ENCODE results near the gene TREML1. TPM values are rescaled to one million over a fixed set of nuclear protein-coding genes. Genes with fewer than 3 reads are reported as not detected.
A peak's percentile ranks its signal among the peaks of the same experiment; 100 is the strongest.

TREML1 gene
- total RNA-seq, 1 donor from 2014 or later = not detected

GRCh38 chr6:41182069-41183034 is 28.2 kb upstream of the TREML1 start:
- peak; percentile 71 for ATAC-seq (ENCODE audit: poor library complexity)
- intact Hi-C loops (cut with DNase I) = no loop called here
- no peak for DNase-seq

- ATAC-seq (ENCODE audit: poor library complexity) (no peak), DNase-seq (no peak)
- intact Hi-C loops (cut with DNase I) = no loop called here
These were observed 27.4 kb upstream of the TREML1 start for GRCh38 chr6:41181566-41181965.

DNA sequence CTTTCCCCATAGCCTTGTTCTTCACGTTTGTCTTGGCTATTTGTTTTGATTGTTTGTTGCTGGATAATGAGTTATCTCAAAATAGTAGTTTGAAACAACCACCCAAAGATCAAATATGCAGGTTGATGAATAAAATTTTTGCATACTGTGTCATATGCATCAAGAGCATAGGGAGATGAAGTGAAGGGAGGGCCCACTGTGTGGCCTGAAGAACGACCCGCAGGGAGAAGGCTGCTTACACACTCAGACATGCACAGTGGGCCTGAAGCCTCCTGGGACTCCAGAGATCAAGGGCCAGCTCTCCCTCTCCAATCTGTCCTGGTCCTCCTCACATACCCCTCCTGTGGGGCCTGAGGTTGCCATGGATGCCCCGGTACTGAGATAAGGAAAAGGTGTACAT is 25.0 kb upstream of the TREML1 start:
- no peak for DNase-seq
- intact Hi-C loops (cut with DNase I) = no loop called here
- no peak for ATAC-seq (ENCODE audit: poor library complexity)

GRCh38 chr6:41177695-41178094 is 23.5 kb upstream of the TREML1 start:
- ATAC-seq (ENCODE audit: poor library complexity) = no peak
- intact Hi-C loops (cut with DNase I) = no loop called here
- no peak for DNase-seq

- ATAC-seq (ENCODE audit: poor library complexity) (no peak), DNase-seq (no peak)
- intact Hi-C loops (cut with DNase I) = no loop called here
These were observed 23.1 kb upstream of the TREML1 start for GRCh38 chr6:41177287-41177686.

DNA sequence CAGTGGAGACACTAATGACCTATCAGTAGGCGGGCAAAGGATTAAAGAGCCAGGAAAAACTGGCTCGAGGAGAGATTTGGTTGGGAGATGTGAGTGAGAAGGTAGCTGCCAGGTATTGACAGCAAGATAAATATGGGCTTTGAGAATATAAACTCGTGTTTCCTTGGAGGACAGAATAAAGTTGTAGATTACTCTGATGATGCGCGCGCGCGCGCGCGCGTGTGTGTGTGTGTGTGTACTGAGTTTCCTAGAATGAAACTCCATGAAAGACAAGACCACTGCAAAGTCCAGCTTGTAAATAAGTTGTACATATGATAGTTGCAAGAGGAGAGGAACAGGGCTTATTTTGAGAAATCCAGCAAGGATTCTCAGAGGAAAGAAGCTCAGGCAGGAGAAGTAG is 22.0 kb upstream of the TREML1 start:
- DNase-seq = no peak
- ATAC-seq (ENCODE audit: poor library complexity) = no peak
- intact Hi-C loops (cut with DNase I) = no loop called here

DNA sequence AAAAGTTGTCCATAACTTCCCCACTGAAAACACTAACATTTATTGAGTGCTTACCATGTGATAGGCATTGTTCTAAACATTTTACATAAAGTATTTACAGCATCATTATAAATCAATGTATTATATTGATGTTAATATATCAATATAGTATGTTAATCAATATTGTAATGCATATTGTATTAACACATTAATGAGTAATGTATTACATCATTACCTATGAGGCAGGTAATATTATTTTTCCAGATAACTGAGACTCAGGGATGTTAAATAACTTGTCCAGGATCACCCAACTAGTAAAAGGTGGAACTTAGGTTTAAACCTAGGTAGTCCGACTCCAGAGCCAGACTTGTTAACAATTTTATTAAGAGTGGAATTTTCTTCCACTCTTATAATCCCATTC is 20.9 kb upstream of the TREML1 start:
- DNase-seq (no peak), ATAC-seq (ENCODE audit: poor library complexity) (no peak)
- intact Hi-C loops (cut with DNase I) = no loop called here

DNA sequence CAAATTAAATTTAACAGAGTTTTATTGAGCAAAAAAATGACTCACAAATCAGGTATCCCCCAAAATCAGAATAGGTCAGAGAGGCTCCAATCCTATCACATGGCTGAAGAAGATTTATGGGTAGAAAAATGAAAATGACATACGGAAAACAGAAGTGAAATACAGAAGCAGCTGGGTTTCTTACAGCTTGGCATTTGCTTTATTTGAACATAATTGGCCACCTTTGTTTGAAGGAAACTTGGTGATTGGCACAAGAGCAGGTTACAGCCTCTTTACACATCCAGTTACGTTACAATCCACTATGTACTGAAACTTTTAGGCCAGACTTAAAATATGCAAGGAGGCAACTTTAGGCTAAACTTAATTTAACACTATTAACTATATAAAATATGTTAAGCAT is 20.5 kb upstream of the TREML1 start:
- no peak for DNase-seq
- intact Hi-C loops (cut with DNase I) = no loop called here
- no peak for ATAC-seq (ENCODE audit: poor library complexity)

DNA sequence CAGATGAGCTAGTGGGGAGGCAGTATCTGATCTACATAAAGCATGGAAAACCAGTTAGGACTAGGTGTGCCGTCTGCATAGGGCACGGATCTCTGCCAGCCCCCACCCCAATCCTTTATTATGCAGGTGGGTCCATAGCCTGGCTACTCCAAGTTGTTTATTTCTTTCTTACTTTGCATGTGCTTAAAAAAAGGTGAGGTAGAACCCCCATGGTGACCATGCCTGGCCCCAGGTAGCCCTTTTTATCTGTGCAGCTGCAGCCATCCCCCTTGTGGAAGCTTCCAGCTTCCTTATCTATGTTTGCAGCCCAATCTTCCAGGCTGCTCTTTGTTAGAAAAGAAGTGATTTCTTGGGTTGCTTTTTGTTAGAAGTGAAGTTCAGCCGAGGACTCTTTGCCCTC is 17.8 kb upstream of the TREML1 start:
- ATAC-seq (ENCODE audit: poor library complexity) = no peak

DNA sequence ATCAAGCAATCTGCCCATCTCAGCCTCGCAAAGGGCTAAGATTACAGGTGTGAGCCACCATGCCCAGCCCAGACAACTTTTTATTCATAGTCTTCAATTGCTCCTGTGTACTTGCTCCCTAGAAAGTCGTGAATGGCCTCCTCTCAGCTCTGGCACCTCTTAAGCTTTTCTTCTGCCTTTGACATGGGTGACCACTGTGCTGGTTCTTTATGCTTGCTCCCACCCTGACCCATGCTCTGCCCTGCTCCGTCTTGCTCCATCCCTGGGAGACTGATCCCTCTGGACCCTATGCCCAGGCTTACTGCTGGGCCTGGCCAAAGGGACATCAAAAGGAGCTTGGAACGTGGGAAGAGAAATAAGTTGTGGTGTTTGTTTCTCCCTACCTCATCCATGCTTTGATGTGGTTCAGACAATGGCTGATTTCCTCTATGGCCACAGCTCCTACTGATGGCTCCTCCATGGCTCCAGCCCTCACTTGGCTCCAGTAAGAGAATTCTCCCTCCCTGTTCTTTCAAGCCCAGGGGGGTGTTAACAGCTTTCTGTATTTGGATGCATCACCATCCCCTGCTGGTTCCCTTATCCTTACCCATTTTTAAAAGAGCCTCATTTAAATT is 16.5 kb upstream of the TREML1 start:
- DNase-seq (no peak), ATAC-seq (ENCODE audit: poor library complexity) (no peak)
- intact Hi-C loops (cut with DNase I) = no loop called here

More for the DNA sequence above, 17.8 kb upstream of the TREML1 start:
- DNase-seq = no peak
- intact Hi-C loops (cut with DNase I) = no loop called here

- no peak for ATAC-seq (ENCODE audit: poor library complexity)
- intact Hi-C loops (cut with DNase I) = no loop called here
These were observed 13.2 kb upstream of the TREML1 start for GRCh38 chr6:41167173-41167963.

DNA sequence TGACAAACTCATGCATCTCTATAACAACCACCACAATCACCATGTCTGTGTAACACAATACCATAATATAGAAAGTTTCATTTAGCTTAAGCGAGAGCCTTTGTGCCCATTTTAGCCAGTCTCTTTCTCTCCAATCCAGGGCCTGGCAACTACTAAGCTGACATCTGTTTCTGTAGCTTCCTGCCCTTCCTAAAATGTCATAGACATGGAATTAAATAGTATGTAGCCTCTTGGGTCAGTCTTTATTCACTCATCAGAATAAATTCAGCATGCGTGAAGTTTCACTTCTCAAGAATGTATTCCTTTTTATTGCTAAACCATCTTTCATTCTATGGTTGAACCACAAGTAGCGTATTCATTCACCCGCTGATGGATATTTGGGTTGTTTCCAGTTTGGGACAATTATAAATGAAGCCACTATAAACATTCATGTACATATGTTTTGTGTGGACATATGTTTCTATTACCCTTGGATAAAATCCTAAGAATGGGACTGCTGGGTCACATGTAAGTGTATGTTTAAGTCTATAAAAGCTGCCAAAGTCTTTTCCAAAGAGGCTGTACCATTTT is 10.5 kb upstream of the TREML1 start:
- no peak for ATAC-seq (ENCODE audit: poor library complexity)
- intact Hi-C loops (cut with DNase I) = no loop called here

More at GRCh38 chr6:41167173-41167963, 13.2 kb upstream of the TREML1 start:
- DNase-seq = no peak

GRCh38 chr6:41163419-41163717 is 9.2 kb upstream of the TREML1 start:
- intact Hi-C loops (cut with DNase I) = no loop called here
- ATAC-seq (ENCODE audit: poor library complexity) = no peak
- no peak for DNase-seq

More for the DNA sequence above, 10.5 kb upstream of the TREML1 start:
- no peak for DNase-seq

GRCh38 chr6:41162687-41163418 is 8.7 kb upstream of the TREML1 start, which contains the start of gene TREM2:
TREM2 (minus strand) TSS chr6:41163116; CDS start chr6:41163082, 34 bp downstream.
- ATAC-seq (ENCODE audit: poor library complexity) (no peak), DNase-seq (no peak)
- intact Hi-C loops (cut with DNase I) = no loop called here

DNA sequence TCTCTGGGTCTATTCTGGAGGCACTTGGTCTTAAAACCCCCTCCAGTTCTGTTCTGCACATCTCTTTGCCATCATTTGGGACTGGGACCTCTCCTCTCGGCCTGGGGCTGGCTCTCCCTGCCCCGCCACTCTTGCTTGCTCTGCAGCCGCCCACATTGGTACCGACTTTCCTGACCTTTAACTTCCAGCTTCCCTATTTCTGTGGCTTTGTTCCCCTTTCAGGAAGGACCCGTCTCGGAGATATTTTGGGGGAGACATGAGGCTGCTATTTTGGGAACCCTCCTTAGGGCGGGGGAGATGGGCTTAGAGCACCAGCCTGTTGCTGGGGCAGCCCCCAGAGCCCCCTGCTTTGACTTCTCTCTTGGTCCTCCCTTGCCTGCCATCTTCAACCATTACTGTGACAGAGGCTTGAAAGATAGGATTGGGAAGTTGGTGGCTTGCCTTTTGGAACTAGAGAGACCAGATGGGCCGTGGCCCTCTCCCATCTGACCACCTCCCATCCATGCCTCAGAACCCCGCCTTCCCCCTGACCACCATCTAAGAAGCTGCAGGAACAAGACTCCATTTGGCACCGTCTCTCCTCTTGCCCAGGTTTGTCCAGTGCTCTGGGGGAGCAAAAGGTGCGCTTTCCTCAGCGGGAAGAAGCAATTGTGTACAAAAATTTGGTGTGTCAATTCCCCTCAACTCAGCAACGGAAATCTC is 7.9 kb upstream of the TREML1 start:
- intact Hi-C loops (cut with DNase I) = no loop called here
- DNase-seq (no peak), ATAC-seq (ENCODE audit: poor library complexity) (no peak)

DNA sequence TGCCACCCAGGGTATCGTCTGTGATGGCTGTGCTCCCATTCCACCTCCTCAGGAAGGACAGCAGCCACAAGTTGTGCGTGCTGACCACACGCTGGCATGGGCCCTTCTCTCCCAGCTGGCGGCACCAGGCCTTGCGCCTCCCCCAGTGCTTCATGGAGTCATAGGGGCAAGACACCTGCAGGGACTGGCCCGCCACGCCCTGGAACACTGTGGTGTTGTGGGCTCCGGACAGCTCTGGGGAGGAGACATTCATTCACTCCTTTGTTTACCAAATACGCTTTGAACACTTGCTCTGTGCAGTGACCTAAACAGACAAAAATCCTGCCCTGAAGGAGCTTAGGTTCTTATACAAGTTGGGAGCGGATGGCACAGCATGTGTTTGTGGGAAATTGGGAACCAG is 7.2 kb upstream of the TREML1 start:
- no peak for DNase-seq
- ATAC-seq (ENCODE audit: poor library complexity) = no peak
- intact Hi-C loops (cut with DNase I) = no loop called here

- DNase-seq (no peak), ATAC-seq (ENCODE audit: poor library complexity) (no peak)
- intact Hi-C loops (cut with DNase I) = no loop called here
These were observed 6.8 kb upstream of the TREML1 start for GRCh38 chr6:41160933-41161332.

All from Right ventricle myocardium superior (tissue), 1 donor.